HG02642 (cell line): ENCODE measurements around the gene RBM38.
A peak's percentile ranks its signal among the peaks of the same experiment; 100 is the strongest.

Source experiments
- ATAC-seq: cut with Tn5 transposase; IDR thresholded peaks from one replicate; pipeline ENCODE4 v1.9.1; 2021; ENCODE audit warnings: mild to moderate bottlenecking; ENCODE audit not compliant: unreplicated experiment, poor library complexity

The RBM38 gene

GRCh38 chr20:57374343-57374930, 16.8 kb upstream of the RBM38 start:
- no peak for ATAC-seq

GRCh38 chr20:57374931-57375651, 16.1 kb upstream of the RBM38 start:
- ATAC-seq, result no peak

GRCh38 chr20:57375652-57376230, 15.5 kb upstream of the RBM38 start:
- no peak for ATAC-seq

GRCh38 chr20:57377350-57377749, 13.8 kb upstream of the RBM38 start:
- no peak for ATAC-seq

GRCh38 chr20:57378107-57378506, 13.1 kb upstream of the RBM38 start:
- no peak for ATAC-seq

- no peak for ATAC-seq
These were observed 12.4 kb upstream of the RBM38 start for GRCh38 chr20:57378646-57379262.

- no peak for ATAC-seq
These were observed 11.9 kb upstream of the RBM38 start for GRCh38 chr20:57379263-57379647.

- no peak for ATAC-seq
These were observed 11.0 kb upstream of the RBM38 start for GRCh38 chr20:57380081-57380750.

DNA sequence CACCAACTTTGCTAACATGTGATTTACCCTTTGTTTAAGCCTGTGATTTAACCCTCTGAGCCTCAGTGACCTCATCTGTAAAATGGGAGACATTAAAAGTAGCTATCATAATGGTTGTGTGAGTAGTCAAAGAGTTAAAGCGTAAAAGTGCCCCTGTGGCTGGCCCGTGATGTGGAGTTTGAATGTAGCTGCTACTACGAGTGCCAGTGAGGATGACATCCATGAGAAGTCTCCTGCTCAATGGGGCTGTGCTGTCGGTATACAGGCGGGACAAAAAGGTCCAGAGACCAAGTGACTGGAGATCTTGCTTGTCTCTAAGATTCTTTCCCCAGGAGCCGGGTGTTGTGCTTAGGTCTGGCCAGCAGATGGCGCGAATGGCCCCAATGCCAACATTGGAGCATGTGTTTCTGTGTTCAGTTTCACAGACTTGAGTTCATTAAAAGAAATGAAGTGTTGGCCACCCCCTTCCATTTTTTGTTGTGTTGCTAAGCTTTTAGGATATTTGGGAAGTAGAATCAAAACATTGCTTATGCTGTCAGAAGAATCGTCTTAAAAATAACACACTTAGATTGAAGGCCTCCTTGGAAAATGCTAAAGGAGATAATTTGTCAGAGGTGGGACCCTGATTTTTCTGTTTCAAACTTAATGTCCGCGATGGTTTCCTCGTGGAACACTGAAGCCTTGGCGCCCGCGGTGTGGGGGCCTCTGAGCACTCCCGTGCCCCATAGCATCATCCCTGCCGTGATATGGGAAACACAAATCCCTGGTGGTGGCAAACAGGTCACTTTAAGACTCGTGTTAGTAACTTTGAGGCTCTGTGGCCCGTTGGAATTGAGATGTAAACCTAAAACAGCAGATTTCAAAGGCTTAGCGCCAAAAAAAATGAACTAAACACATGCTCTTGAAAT, 9.3 kb upstream of the RBM38 start:
- ATAC-seq, result peak; percentile 53

DNA sequence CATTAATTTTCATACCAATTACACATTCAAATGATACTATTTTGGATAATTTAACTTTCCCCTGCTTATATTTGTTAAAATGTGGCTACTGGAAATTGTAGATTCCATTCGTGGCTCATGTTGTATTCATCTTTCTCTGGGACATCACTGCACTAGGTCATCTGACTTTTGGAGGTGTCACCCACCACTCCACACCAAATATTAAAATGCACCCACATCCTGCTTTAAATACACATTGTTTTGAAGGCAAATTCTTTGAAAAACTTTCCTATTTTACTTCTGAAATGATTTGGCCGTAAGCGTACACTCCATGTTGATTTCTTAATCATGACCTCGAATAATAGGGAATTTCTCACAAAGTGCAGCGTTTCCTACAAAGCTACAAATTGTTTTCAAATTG, 8.7 kb upstream of the RBM38 start:
- no peak for ATAC-seq

DNA sequence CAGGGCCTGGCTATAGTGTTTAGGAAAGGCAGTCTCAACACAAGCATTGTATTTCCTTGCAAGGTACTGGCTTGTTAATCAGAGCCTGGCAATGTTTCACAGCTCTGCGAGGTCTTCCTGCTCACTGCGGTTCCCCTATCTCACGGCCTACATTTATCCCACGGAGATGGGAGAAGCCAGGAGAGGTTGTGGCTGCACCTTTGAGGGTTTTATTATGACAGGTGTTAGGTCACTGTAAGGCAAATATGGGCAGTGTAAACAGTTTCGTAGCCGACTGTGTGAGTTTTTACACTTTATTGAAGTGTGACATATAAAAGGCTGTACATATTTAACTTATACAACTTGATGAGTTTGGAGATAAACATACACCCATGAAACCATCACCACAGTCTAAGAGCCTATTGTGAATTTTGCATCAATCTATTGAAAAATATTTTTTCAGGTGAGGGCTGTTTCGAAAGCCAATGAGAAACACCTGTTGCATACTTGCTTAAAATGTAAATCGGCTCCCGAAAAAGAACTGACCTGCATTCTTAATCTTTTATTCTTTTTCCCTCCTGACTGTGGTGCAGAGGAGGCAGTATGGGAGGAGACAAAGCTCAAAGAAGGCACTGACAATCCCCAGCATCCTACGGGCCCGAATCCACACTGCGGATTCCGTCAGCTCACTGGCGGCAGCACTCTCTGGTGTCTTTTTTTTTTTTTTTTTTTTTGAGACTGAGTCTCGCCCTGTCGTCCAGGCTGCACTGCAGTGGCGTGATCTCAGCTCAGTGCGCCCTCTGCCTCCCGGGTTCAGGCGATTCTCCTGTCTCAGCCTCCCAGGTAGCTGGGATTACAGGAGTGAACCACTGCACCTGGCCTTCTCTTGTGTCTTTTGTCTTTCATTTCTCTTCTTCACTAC, 7.5 kb upstream of the RBM38 start:
- no peak for ATAC-seq

DNA sequence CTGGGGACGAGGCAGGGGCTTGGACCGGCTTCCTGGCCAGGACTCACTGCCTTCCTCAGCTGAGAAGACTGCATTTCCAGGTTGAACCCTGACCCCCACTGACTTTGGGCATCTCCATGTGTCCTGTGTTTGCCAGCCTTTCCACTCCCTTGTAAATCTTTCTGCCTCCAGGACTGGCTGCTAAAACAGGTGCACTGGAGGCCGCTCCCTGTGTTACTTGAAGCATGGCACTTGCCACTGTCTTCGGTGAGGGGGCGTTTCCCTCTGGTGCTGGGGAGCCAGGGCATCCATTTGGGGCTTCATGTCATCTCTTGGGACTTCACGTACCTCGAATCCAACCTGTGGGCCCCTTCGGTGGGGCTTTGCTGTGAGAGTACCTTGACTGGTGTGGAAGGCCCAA, 6.7 kb upstream of the RBM38 start:
- no peak for ATAC-seq

- no peak for ATAC-seq
These were observed 6.0 kb upstream of the RBM38 start for GRCh38 chr20:57384953-57385761.

DNA sequence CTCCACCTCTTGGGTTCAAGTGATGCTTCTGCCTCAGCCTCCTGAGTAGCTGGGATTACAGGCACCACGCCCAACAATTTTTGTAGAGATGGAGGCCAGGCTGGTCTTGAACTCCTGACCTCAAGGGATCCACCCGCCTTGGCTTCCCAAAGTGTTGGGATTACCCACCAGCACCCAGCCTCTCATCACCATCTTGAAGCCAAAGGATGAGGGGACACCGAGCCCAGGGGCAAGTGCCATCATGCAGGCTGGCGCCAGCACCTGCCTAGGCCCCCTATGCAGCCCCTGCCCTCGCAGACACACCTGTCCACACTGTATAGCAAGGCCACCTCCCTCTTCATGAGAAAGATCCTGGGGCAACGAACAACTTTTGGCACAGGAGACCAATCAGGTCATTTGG, 5.3 kb upstream of the RBM38 start:
- ATAC-seq, result no peak

GRCh38 chr20:57386762-57387161, 4.4 kb upstream of the RBM38 start:
- ATAC-seq, result no peak

- no peak for ATAC-seq
These were observed 3.7 kb upstream of the RBM38 start for GRCh38 chr20:57387463-57387862.

DNA sequence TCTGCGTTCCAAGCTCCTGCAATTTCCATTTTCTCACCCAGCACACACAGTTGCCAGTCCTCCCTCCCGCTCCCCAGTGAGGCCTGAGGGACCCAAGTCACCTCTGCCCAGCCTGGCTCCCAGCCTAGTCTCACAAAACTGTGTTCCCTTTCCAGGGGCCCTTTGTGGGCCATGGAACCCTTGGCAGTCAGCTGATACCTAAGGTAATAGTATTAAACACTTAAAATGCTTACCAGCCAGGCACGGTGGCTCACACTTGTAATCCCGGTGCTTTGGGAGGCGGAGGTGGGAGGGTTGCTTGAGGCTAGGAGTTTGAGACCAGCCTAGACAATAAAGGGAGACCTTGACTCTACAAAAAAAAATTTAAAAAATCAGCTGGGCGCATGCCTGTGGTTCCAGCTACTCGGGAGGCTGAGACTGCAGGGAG, 3.2 kb upstream of the RBM38 start:
- no peak for ATAC-seq
